IMR-90 (cell line): ENCODE measurements around the gene GNG12. TPM values are rescaled to one million over a fixed set of nuclear protein-coding genes. Genes with fewer than 3 reads are reported as not detected.
A peak's percentile ranks its signal among the peaks of the same experiment; 100 is the strongest.

Experiments used
- ATAC-seq: fragments of 200-7000 bp; cut with Tn5 transposase; 2 replicates; pipeline ENCODE4 v1.9.1; 2020; ENCODE audit warnings: low read depth, mild to moderate bottlenecking, moderate library complexity
- BruUV-seq: library from RNA; stranded (reverse); fragments of 400-500 nt; replicated peaks from 2 replicates; lab custom pipeline; 2021; lab: Mats Ljungman, UMichigan
- CTCF ChIA-PET: fragments of 300-600 bp; formaldehyde crosslinking; extraction: SDS; loops from one replicate; lab custom pipeline; 2021; ENCODE audit warnings: antibody characterized with exemption; lab: Yijun Ruan, JAX
- POLR2A ChIA-PET: fragments of 300-600 bp; sonication (Branson Sonifier 250); formaldehyde crosslinking; loops from one replicate; lab custom pipeline; 2022; ENCODE audit warnings: antibody characterized with exemption; ENCODE audit not compliant: unreplicated experiment; lab: Charles Lee
- DNase-seq: peaks from one replicate; pipeline ENCODE4 v3.0.0; 2013
- H2AFZ ChIP-seq: replicated peaks from 2 replicates; pipeline ENCODE3; 2013; ENCODE audit warnings: low read length, mild to moderate bottlenecking; ENCODE audit not compliant: poor library complexity
- H2AK5ac ChIP-seq: 2 replicates; pipeline ENCODE4 v1.6.1; 2013; ENCODE audit warnings: low read depth, low read length, inconsistent platforms
- H2AK9ac ChIP-seq: replicated peaks from 2 replicates; pipeline ENCODE3; 2013; ENCODE audit warnings: mild to moderate bottlenecking, low read depth, low read length, moderate library complexity; ENCODE audit not compliant: poor library complexity
- H2BK120ac ChIP-seq: 2 replicates; pipeline ENCODE4 v1.6.1; 2013; ENCODE audit warnings: low read depth, low read length, inconsistent platforms
- H2BK15ac ChIP-seq: 3 replicates; pipeline ENCODE4 v1.6.1; 2013; ENCODE audit warnings: low read depth, low read length, inconsistent platforms
- H2BK20ac ChIP-seq: 2 replicates; pipeline ENCODE4 v1.6.1; 2013; ENCODE audit warnings: low read depth, mild to moderate bottlenecking, inconsistent platforms, low read length, moderate library complexity
- H2BK5ac ChIP-seq: 2 replicates; pipeline ENCODE4 v1.6.1; 2013; ENCODE audit warnings: mild to moderate bottlenecking, low read depth, low read length, inconsistent platforms; ENCODE audit not compliant: poor library complexity, severe bottlenecking
- H3K14ac ChIP-seq: replicated peaks from 2 replicates; pipeline ENCODE4 v1.6.1; 2013; ENCODE audit warnings: low read depth, low read length, inconsistent platforms
- H3K18ac ChIP-seq: 2 replicates; pipeline ENCODE4 v1.6.1; 2013; ENCODE audit warnings: low read depth, low read length, control low read depth
- H3K23ac ChIP-seq: 2 replicates; pipeline ENCODE4 v1.6.1; 2013; ENCODE audit warnings: low read depth, low read length, inconsistent platforms
- H3K27ac ChIP-seq: 2 replicates; pipeline ENCODE4 v1.5.1; 2013; ENCODE audit warnings: mild to moderate bottlenecking, control low read depth, low read length; ENCODE audit not compliant: insufficient read depth
- H3K27me3 ChIP-seq: 2 replicates; pipeline ENCODE4 v1.6.1; 2013; ENCODE audit warnings: low read length; ENCODE audit not compliant: control insufficient read depth, insufficient read depth
- H3K36me3 ChIP-seq: 2 replicates; pipeline ENCODE4 v1.6.1; 2013; ENCODE audit warnings: low read length, mixed read lengths; ENCODE audit not compliant: control insufficient read depth, insufficient read depth
- H3K4ac ChIP-seq: 2 replicates; pipeline ENCODE4 v1.6.1; 2013; ENCODE audit warnings: low read depth, low read length, inconsistent platforms
- H3K4me1 ChIP-seq: 2 replicates; pipeline ENCODE4 v1.6.1; 2013; ENCODE audit warnings: low read length, mixed read lengths; ENCODE audit not compliant: control insufficient read depth, insufficient read depth
- H3K4me2 ChIP-seq: 2 replicates; pipeline ENCODE4 v1.6.1; 2013; ENCODE audit warnings: low read depth, mild to moderate bottlenecking, control low read depth, low read length, moderate library complexity
- H3K4me3 ChIP-seq: 2 replicates; pipeline ENCODE4 v1.5.1; 2013; ENCODE audit warnings: low read depth, mild to moderate bottlenecking, control low read depth, low read length, moderate library complexity; ENCODE audit not compliant: insufficient read depth
- H3K56ac ChIP-seq: 2 replicates; pipeline ENCODE4 v1.6.1; 2013; ENCODE audit warnings: low read length, inconsistent platforms; ENCODE audit not compliant: insufficient read depth; ENCODE audit errors: extremely low read depth
- H3K79me1 ChIP-seq, 2 experiments: 2 replicates each; pipeline ENCODE4 v1.6.1; 2013; ENCODE audit warnings: low read length in 2 of 2, inconsistent platforms in 1 of 2, low read depth in 1 of 2
- H3K9ac ChIP-seq: 2 replicates; pipeline ENCODE4 v1.6.1; 2013; ENCODE audit warnings: low read depth, low read length, control low read depth
- H3K9me1 ChIP-seq: 2 replicates; pipeline ENCODE4 v1.6.1; 2013; ENCODE audit warnings: low read length, inconsistent platforms; ENCODE audit not compliant: insufficient read depth
- H3K9me3 ChIP-seq: 2 replicates; pipeline ENCODE4 v1.6.1; 2013; ENCODE audit warnings: low read length; ENCODE audit not compliant: control insufficient read depth, insufficient read depth
- H4K20me1 ChIP-seq: 2 replicates; pipeline ENCODE4 v1.6.1; 2013; ENCODE audit warnings: low read length, inconsistent platforms; ENCODE audit not compliant: insufficient read depth
- H4K5ac ChIP-seq: 2 replicates; pipeline ENCODE4 v1.6.1; 2013; ENCODE audit warnings: mild to moderate bottlenecking, low read depth, low read length, control low read depth
- H4K8ac ChIP-seq, 2 experiments: 2 replicates each; pipeline ENCODE4 v1.6.1; 2013; ENCODE audit warnings: low read depth in 2 of 2, low read length in 2 of 2, control low read depth in 1 of 2, inconsistent platforms in 1 of 2
- H4K91ac ChIP-seq: 2 replicates; pipeline ENCODE4 v1.6.1; 2013; ENCODE audit warnings: low read depth, low read length, inconsistent platforms; ENCODE audit not compliant: insufficient read depth
- BHLHE40 ChIP-seq: fragments of 150-350 bp; IDR thresholded peaks from 2 replicates; pipeline ENCODE4 v1.6.1; 2016; ENCODE audit warnings: mild to moderate bottlenecking, low read depth, low read length
- CEBPB ChIP-seq: IDR thresholded peaks from 2 replicates; pipeline ENCODE4 v1.6.1; 2012; ENCODE audit warnings: low read depth, low read length, improper control_type of control experiment
- CTCF ChIP-seq: conservative IDR thresholded peaks from 2 replicates; pipeline ENCODE4 v1.5.1; 2012; ENCODE audit warnings: mild to moderate bottlenecking, low read depth, low read length, improper control_type of control experiment
- FOS ChIP-seq: fragments of 150-350 bp; IDR thresholded peaks from 2 replicates; pipeline ENCODE4 v1.6.1; 2016; ENCODE audit warnings: low read depth, low read length
- MAFK ChIP-seq: IDR thresholded peaks from 2 replicates; pipeline ENCODE4 v1.6.1; 2012; ENCODE audit warnings: low read depth, low read length, improper control_type of control experiment
- MXI1 ChIP-seq: IDR thresholded peaks from 2 replicates; pipeline ENCODE4 v1.6.1; 2012; ENCODE audit warnings: low read depth, mild to moderate bottlenecking, low read length, moderate library complexity, borderline replicate concordance
- POLR2A ChIP-seq: IDR thresholded peaks from 2 replicates; pipeline ENCODE4 v1.6.1; 2012; ENCODE audit warnings: mild to moderate bottlenecking, low read depth, low read length
- RAD21 ChIP-seq: IDR thresholded peaks from 2 replicates; pipeline ENCODE4 v1.6.1; 2012; ENCODE audit warnings: low read length, improper control_type of control experiment
- RCOR1 ChIP-seq: IDR thresholded peaks from 2 replicates; pipeline ENCODE4 v1.6.1; 2012; ENCODE audit warnings: mild to moderate bottlenecking, low read length, improper control_type of control experiment; ENCODE audit not compliant: insufficient replicate concordance
- USF2 ChIP-seq: fragments of 150-350 bp; IDR thresholded peaks from 2 replicates; pipeline ENCODE4 v1.6.1; 2017; ENCODE audit warnings: mild to moderate bottlenecking, antibody characterized with exemption, low read length, low read depth
- WGBS, 2 experiments: methylation state at CpG; one replicate each; pipeline versions ENCODE4 v1.1.5 to v1.1.7; 2013; ENCODE audit warnings: missing lambda C conversion rate in 2 of 2; ENCODE audit not compliant: insufficient read length in 1 of 2; ENCODE audit errors: extremely low coverage in 2 of 2; 5-methylcytosine and 5-hydroxymethylcytosine counted together
- dilution Hi-C: fragments of 300-500 bp; cut with HindIII; formaldehyde crosslinking; loops from one replicate; pipeline ENCODE4 v1.14.3; 2018; ENCODE audit warnings: low sequenced_read_pairs; ENCODE audit not compliant: unreplicated experiment
- in situ Hi-C: fragments of 300-500 bp; cut with MboI; formaldehyde crosslinking; loops from 3 replicates; pipeline ENCODE4 v1.14.3; 2019; ENCODE audit warnings: low sequenced_read_pairs, inconsistent platforms, mixed read lengths
- intact Hi-C: fragments of 100-400 bp; cut with micrococcal nuclease; formaldehyde crosslinking; loops from 2 replicates; pipeline ENCODE4 v1.10.0; 2022
- polyA plus RNA-seq, 3 experiments: library from polyadenylated mRNA; depleted of rRNA; stranded (reverse); fragments of >200 nt; gene quantifications; 2 replicates each; pipeline ENCODE4 v1.2.3, GENCODE V29; 2012; ENCODE audit warnings: low replicate concordance in 1 of 3
- total RNA-seq: library from RNA; depleted of rRNA; stranded (reverse); fragments of >200 nt; gene quantifications from 2 replicates; pipeline ENCODE4 v1.2.3, GENCODE V29; 2012

Gene GNG12
- total and polyA plus RNA-seq, 2 of the 4 experiments (the other 2 are of a cell fraction) = 92.3 to 132 TPM

- in situ Hi-C loops (no loop called here), dilution Hi-C loops (no loop called here), intact Hi-C loops (no loop called here)
- no peak overlapping the region for H3K9ac ChIP-seq
- H3K14ac ChIP-seq = peak overlapping the region; percentile 87
- ChIA-PET CTCF (no interaction called here), POLR2A (interaction anchor here (0.6 kb wide), 2 partner anchors 9 to 285 kb away, joined by 3 to 4 read pairs; no protein-coding TSS in a partner anchor)
- no peaks in the 10 kb centered on the region for H4K20me1 ChIP-seq
- H4K8ac ChIP-seq = peak overlapping the region; percentile 10 to 52; a peak in 2 of 4 replicates
- no peak overlapping the region for H4K5ac ChIP-seq
- peaks cover 15 to 34% of the 10 kb centered on the region in 2 experiments for H3K79me1 ChIP-seq
- H3K27ac ChIP-seq = no peak overlapping the region
- no CpG with 5 or more reads among the region's 8 CpGs for WGBS, 2 experiments
- no peak overlapping the region for H3K4me2 ChIP-seq
- H2AK5ac ChIP-seq = peak overlapping the region; percentile 20
- peak; percentile 73 for DNase-seq
- TF ChIP-seq MXI1 = no peak
- no peak for TF ChIP-seq USF2
- TF ChIP-seq RCOR1 = no peak
- TF ChIP-seq CEBPB = peak; percentile 69; the same call in 1 of the 2 replicates
- no peak for TF ChIP-seq POLR2A
- no peak for TF ChIP-seq BHLHE40
- peak; percentile 23; the same call in 1 of the 2 replicates for TF ChIP-seq CTCF
- no peak for TF ChIP-seq MAFK
- no peak for TF ChIP-seq RAD21
- TF ChIP-seq FOS = peak; percentile 33; the same call in 1 of the 2 replicates
- no peak overlapping the region for H3K56ac ChIP-seq
- H3K18ac ChIP-seq = no peak overlapping the region
- no peaks in the 10 kb centered on the region for H3K9me3 ChIP-seq
- H2BK20ac ChIP-seq = peak overlapping the region; percentile 34; the same call in 1 of the 2 replicates
- H3K36me3 ChIP-seq = peaks cover 10% of the 10 kb centered on the region
- H3K4ac ChIP-seq = peak overlapping the region; percentile 66
- no peak overlapping the region for H2AFZ ChIP-seq
- peak overlapping the region; percentile 34; the same call in 1 of the 2 replicates for H3K23ac ChIP-seq
- BruUV-seq = no TSS peak
- H2BK15ac ChIP-seq = no peak overlapping the region
- no peaks in the 10 kb centered on the region for H3K27me3 ChIP-seq
- peaks cover 10% of the 10 kb centered on the region for H3K4me1 ChIP-seq
- H4K91ac ChIP-seq = peak overlapping the region; percentile 50
- H2BK120ac ChIP-seq = 0 out of 2 replicates have a peak overlapping the region, but pooled peaks have one; percentile 11
- H3K4me3 ChIP-seq = no peak overlapping the region
- no peak overlapping the region for H2AK9ac ChIP-seq
- peaks cover 19% of the 10 kb centered on the region for H3K9me1 ChIP-seq
- peak; percentile 50 for ATAC-seq
- H2BK5ac ChIP-seq = peak overlapping the region; percentile 65
These were observed 132.4 kb downstream of the GNG12 start for GRCh38 chr1:67700692-67701410.
